SKM-1 (cell line): ENCODE data around the gene ST14.

Experiments used
- DNase-seq: peaks from one replicate; lab custom pipeline; 2025; ENCODE audit not compliant: unreplicated experiment; lab: John Stamatoyannopoulos, UW

Gene ST14

DNA sequence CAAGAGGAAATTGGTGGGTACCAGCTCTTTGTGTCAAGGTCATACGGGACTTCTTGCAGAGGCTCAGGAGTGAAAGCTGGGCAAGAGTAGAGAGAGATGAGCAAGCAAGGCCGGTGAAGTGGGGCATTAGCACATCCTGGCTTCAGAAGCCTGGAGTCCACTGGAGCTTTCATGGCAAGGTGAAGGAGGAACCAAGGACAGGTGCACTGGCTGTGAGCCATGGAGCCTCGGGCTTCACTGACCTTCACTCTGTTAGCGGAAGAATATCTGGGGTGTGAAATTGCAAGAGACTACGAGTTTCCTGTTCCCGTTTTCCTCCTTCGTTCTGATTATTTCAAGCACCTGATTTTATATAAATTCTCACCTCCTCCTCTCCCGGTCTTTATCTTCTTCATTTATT is 25.9 kb upstream of the ST14 start:
- DNase-seq, result no peak

DNA sequence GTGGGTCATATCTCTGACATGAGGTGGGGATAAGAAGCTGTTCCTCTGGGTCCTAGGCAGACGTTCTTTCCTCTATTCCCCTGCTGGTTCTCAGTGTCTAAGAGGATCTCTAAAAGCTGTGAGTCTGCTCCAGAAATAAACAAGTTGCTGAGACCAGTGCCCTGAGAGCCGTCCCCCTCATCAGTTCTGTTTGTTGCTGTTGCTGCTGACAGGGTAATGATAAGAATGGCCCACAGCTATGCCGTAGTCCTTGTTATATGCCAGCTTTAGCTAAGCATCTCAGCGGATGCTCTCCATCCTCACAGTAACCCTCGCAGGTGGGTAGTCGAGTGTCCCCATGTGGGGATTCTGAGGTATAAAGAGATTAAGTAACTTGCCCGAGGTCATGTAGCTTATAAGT is 23.5 kb upstream of the ST14 start:
- DNase-seq, result no peak

DNA sequence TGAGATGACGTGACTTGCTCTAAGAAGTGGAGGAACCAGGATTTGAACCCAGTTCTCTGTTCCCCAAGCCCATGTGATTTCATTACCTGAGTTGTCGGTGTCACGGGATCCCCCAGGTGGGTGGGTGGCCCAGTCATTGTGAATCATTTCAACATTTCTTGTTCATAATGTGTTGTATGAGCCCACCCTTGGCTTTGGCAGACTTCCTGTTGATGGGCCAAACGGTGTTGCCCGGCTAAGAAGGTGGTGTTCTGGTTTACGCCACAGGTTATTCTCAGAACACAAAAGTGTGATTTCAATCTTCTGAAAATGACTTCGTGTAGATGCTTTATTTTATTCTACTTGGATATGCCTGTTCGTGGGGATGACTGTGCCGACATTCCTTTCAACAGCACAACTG is 21.6 kb upstream of the ST14 start:
- no peak for DNase-seq

DNA sequence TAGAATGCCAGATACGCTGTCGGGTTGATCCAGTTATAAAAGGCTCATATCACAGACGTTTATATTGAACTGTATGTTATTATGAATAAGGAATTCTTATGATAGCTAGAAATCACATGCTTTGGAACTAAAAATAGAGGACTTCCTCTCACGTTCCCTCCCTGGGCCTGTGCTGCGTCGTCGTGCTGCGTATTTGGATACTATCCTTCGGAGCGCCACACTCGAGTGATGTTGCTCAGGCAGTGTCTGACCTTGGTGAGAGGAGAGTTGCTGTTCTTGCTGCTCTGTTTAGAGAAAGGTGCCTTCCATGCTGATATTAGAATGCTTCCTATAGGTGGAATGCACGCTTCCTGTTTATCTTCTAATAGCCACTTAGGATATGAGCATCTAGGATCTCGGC is 20.2 kb upstream of the ST14 start:
- no peak for DNase-seq

DNA sequence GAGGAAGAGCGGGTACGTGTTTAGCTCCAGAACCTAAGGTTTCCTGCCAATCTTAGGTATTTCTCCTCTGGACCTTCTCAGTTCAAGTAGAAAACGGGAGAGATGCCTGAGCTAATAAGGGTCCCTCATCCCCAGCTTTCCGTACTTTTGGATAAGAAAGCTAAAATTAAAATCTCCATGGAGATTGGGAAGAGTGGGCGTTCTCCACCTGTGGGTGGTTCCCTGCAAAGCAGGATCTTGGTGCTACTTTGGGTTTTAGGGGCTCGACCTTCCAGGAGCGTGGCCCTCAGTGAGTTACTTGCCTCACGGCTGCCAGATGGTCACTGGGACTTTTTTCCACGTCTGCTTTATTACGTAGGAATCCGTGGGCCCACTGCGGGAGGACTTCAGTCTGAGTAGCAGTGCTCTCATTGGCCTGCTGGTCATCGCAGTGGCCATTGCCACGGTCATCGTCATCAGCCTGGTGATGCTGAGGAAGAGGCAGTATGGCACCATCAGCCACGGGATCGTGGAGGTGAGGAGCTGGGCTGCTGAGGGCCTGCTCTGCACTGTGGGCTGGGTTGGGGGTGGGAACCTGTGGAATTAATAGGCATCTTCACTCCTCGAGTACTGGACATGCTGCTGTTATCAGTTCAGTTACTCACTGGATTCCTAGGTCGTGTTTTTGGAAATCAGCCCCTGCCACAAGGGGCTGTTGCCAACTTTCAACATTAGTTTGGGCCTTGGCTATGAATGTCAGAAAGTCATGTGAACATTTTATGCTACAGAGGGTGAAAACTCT is 17.8 kb upstream of the ST14 start:
- DNase-seq, result no peak

DNA sequence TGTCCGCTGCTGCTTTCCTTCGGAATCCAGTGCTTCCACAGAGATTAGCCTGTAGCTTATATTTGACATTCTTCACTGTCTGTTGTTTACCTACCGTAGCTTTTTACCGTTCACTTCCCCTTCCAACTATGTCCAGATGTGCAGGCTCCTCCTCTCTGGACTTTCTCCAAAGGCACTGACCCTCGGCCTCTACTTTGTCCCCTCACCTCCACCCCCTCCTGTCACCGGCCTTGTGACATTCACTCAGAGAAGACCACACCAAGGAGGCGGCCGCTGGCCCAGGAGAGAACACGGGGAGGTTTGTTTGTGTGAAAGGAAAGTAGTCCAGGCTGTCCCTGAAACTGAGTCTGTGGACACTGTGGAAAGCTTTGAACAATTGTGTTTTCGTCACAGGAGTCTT is 15.4 kb upstream of the ST14 start:
- no peak for DNase-seq

DNA sequence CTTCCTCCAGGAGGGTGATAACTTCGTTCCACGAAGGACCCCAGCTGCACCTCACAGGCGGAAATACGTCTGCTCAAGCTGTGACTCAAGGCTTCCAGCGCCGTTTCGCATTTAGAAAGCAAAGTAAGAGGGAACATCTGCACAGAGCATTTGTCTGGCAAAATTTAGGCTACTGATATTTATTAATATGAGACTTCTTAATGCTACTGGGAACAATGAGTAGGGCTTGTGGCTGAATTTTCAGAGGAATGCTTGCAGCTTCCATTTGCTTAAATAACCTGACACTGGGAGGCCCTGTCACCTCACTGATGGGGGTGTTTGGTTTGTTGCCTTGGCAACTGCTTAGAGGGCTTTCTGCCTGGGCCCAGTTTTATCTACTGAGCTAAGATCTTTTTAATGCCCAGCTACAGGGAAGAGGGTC is 14.7 kb upstream of the ST14 start:
- DNase-seq, result no peak

DNA sequence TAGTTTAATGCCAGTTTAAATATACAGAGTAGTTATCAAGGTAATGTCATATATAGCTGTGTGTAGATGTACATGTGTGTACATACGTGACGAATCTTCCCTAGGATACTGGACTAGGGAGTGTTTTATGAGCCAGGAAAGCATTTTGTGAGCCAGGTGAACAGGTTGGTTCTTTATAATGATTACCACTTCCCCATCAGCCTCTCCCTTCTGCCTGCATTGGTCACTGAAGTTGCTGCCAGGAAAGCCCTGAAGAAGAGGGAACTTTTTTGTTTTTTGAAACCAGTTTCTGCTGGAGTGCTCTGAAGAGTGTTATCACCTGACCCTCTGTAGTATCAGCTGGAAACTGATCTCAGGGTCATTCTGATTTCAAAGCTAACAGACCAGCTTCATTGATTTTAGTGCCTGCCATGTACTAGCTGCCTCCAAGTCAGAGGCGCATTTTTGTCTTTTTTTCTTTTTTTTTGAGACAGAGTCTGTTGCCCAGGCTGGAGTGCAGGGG is 14.2 kb upstream of the ST14 start:
- no peak for DNase-seq

DNA sequence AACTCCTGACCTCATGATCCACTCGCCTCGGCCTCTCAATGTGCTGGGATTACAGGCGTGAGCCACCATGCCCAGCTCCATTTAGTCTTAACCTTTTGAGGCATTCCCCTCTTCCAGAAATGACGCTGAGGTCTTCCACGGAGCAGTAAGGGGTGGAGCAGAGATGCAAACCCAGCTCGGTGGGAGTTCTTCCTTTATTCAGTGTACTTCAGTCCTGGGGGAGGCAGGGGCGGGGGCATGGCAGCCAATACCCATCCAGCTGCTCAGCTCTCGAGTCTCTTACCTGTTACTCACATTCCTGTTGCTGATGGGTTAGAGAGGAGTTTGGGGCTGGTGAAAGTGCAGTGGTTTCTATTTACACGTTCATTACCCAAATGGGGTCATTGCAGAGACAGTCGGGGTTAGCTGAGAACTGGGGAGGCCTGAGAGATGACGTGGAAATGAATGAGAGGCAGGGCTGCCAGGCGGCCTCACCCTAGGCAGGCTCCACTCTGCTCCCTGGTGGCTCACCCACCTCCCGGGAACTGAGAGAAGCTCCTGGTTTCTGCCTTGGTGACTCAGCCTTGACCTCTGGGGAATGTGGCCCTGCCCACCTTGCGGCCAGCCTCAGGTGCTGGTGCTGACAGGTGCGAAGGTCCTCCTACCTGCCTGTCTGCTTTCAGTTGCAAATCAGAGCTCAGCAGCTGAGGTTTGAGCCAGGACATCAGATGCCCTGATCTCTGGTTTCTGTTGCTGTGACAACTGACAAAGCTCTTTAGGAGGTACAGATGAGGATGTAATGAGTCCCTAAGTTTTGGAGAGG is 13.4 kb upstream of the ST14 start:
- DNase-seq, result no peak

DNA sequence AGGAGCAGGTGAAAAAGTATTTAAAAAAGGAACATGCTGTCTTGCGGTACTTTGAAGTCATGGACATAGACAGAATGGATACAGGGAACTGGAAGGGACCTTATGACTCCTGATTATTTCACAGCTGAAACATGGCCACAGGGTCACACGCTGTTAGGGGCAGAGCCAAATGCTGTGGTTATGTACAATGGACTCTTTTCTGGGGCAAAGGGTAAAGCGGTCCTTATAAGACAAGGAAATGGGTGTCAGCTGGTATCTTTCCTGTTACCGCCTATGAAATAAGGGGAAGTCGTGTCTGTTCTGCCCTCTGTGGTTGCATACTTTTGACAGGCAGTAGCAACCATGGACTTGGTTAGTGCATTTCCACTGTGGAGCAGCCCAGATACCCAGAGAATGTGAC is 12.8 kb upstream of the ST14 start:
- peak; percentile 97 for DNase-seq

DNA sequence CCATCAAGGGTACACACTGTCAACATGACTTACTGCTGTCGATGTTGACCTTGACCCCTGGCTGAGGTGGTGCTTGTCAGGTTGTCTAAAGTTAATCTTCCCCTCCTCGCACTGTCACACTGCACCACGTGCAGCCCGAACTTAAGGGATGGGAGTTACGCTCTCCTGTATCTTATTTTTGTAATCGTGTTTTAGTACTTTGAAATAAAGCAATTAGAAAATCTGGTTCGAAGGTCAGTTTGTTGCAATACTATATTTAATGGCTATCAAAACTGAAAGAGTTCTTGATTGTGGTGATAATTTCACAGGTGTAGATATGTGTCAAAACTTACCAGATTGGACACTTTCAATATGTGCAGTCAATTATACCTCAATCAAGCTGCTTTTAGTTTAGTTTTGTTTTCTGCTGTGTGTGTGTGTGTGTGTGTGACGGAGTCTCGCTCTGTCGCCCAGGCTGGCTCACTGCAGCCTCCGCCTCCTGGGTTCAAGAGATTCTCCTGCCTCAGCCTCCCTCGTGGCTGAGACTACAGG is 10.7 kb upstream of the ST14 start:
- DNase-seq, result no peak

DNA sequence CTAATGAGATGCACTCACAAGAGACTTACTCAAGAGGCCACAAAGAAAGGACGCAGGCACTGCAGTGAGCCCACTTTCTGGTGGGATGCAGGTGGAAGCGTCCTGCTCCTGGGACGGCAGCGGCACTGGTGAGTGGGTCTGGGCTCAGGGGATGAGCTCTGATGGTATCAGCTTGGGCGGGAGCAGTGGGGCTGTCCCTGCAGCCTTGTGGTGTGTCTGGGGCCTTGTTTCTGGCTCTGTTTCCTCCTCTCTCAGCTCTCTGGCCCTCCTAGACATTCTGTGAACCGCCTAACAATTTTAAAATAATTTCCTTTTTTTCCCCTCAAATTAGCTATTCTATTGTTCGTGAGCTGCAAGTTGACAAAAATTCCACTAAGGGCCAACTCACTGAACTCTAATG is 8.8 kb upstream of the ST14 start:
- DNase-seq, result no peak

DNA sequence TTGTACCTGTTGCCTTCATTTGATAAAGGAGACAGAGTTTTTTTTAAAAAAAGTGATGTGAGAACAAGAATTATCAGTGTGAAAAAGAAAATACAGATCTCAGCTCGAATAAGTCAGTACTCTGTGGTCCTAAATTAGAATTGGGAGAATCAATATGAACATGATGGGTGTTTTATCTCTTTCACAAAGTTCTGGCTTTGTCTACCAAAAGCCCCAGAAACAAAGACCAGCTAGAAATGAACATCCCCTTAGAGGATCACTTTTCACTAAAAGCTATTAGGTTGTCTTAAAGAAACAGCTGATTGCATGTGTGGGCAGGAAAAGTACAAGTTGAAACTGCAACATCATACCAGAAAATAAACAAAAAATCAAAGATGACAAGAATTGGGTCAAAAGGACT is 8.4 kb upstream of the ST14 start:
- DNase-seq, result no peak

DNA sequence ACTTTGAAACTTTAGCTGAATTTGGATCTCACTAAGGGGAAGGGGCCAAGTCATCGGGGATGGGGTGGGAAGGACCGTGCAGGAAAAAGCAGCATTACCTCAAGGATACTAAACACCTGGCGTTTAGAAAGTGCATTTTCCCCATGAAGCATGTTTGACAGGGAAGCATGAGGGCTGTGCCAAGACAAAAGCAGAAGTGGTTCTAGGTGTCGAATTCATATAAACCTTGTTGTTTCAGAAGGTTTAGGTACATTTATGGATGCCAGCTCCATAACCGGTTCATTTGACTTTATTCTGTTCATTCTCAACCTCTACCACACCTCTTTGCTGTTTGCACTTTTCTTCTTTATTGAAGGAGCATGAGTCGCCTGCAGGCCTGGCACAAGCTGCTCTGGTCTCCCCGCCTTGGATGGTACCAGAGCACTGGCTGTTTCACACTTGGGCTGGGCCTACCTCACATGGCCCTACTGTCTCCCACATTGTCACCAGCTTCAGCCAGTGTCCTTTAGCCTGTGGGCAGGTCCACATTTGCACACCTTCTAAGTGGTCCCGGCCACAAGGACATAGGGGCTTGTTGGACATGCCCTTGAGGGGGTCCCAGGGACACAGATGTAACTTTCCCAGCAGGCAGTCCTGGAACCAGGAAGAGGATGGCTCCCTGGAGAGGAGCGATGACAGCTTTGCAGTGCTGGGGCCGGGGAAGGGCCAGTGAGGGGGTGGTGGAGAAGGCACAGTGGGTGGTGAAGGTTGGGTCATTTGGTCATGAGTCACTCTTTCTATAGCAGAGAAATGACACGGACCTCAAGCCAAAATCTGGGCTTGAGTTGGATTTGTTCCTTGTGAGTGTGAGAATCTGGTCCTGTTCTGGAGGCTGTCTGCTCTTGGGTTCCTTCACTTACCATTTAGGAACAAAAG is 3.2 kb upstream of the ST14 start:
- no peak for DNase-seq

DNA sequence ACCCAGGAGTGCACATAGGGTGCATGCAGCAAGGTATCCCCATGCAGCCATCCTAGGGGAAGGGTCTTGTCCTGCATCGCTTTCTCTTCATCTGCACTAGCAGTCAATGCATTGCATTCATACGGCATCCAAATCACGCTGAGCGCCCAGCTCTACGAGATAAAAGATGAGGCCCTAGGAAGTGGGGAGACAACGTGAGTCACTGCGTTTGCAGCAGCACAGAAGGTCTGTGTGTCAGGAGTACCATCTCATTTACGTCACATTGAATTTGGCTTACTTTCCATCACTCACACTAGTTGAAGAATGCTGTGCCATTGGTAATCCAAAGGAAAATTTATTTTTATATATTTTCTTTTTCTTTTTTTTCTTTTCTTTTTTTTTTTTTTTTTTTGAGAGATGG is 2.5 kb upstream of the ST14 start:
- no peak for DNase-seq

DNA sequence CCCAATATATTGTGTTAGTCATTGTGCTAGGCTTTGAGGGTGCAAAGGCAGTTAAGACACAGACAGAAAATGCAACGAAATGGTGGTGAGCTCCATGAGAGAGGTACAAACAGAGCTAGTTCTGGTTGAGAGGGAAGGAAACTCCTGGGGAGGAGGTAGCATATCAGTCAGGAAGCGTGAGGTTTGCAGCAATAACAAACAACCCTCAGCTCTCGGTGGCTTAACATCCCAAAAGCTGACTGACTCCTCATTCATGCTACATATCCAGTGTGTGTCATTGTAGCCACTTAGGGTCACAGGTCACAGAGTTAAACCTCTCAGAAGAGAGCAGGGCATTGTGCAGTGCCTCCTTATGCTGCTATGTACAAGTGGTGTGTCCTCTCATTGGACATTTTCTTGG is 1.7 kb upstream of the ST14 start:
- no peak for DNase-seq

DNA sequence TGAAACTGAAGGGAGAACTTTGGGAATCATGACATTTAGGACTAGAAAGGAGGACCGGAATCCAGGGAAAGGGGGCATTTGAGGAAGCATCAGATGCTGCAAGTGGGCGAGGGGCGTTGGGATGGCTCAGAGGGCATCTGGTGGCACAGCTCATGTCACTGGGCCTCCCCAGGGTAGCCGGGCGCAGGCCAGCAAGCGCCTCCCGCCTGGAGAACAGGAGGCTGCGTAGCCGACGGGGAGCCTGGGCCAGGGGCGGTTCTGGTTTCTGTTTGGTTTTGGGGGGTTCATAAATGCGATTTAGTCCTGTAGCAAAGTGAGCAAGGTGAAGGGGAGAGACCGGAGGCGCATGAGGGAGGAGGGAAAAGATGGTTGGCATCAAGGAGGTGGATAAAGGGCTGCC is 443 bp upstream of the ST14 start:
- DNase-seq, result no peak

DNA sequence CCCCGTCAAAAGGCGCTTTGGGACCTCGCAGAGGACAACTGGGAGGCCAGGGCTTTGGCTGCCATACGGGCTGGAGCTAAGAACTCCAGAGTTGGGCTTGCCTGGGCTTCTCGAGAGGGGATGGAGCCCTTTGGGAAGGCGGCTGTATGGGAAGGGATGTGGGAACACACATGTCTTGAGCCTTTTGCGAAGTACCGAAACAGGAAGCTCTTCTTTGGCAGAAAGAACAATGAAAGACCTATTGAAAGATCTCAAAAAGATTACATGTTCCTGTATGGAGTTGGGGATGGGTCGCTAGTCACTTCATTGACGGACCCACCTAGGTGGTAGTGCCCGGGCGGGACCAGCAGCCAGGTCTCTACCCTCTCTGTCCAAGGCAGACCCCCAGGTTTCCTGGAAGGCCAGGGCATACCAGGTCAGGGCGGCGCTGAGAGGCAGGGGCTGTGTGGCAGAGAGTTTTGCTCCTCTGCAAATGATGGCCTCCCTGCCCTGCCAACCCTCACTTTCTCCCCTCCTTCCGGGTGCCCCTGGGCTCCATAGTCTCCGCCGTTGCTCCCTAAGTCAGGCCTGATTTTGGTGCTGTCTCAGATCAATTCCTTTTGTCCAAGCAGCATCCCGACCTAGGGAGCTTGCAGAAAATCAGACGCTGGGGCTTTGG is 1.0 kb downstream of the ST14 start:
- DNase-seq, result peak; percentile 47

DNA sequence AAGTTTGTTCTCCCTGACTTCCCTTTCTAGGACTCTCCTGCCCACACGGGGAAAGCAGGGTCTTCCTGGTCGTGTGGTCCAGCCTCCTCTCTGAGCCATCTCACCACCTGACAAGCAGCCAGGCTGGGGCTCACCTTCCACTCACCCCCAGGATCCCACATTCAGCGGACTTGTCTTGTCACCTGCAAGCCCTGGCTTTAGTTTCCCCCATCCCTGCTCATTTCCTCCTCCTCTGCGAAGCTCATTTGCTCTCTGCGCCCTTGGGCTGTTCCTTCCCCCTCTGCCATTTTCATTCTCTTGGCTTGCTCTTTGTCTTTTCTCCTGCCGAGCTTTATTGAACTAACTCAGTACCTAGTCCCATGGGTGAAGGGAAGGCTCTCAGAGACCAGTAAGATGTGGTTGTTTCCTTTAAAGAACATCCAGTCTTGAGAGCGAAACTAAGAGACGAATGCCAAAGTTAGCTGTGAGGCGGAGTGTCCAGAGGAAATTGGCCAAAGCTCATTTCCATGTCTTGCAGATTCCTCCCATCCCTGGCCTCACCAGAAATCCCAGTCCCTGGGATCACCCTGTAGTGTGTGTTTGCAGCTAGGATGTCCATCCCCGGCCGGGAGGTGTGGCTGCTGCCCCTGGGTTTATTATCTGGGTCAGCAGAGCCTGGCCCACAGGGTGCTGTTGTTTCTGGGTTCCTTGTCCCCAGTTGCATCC is 2.0 kb downstream of the ST14 start:
- DNase-seq, result no peak

DNA sequence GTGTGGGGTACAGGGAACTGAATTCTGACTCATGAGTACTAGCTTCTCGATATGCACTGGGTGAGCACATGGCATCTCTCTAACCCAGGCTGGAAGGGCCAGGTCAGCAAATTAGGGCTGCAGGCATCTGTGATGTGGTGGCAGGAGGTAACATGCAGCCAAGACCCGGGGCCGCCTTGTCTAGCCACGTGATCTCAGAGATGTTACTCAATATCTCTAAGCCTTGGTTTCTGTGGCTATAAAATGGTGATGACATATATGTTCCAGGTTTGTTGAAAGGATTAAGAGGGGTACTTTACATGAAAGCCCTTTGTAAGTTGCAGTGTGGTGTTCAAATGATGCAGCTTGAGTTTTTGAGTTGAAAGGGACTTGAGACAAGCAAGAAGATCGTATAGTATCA is 3.2 kb downstream of the ST14 start:
- DNase-seq, result peak; percentile 60
